Coronary artery (tissue), 2 donors: Measurements from ENCODE around the gene GOT1.

ENCODE experiments used
- DNase-seq: peaks from one replicate; pipeline ENCODE4 v3.0.0-alpha.2; 2017; ENCODE audit warnings: low spot score
- H3K27ac ChIP-seq, 2 donors: fragments of 200-600 bp; sonication (generic); one replicate each; pipeline ENCODE4 v1.5.1; 2016 to 2019
- H3K4me3 ChIP-seq: fragments of 200-600 bp; sonication (generic); 2 replicates; pipeline ENCODE4 v1.5.1; 2016; ENCODE audit warnings: mild to moderate bottlenecking, moderate library complexity
- CTCF ChIP-seq: fragments of 200-600 bp; sonication (generic); IDR thresholded peaks from one replicate; pipeline ENCODE4 v1.5.1; 2019; ENCODE audit warnings: antibody characterized with exemption

The GOT1 gene

GRCh38 chr10:99391346-99391745 lies 39.1 kb downstream of the GOT1 start:
- Histone ChIP-seq H3K4me3 (no peak overlapping the region), H3K27ac (no peak overlapping the region)
- no peak for TF ChIP-seq CTCF
- no peak for DNase-seq

GRCh38 chr10:99389729-99390480 lies 40.5 kb downstream of the GOT1 start:
- no peak for DNase-seq
- Histone ChIP-seq H3K27ac (no peak overlapping the region), H3K4me3 (no peak overlapping the region)
- no peak for TF ChIP-seq CTCF

GRCh38 chr10:99387541-99387940 lies 42.9 kb downstream of the GOT1 start:
- DNase-seq: no peak
- no peak for TF ChIP-seq CTCF
- H3K4me3 ChIP-seq: no peak overlapping the region
- no peak overlapping the region for H3K27ac ChIP-seq

- H3K27ac ChIP-seq: no peak overlapping the region
- H3K4me3 ChIP-seq: no peak overlapping the region
- TF ChIP-seq CTCF: no peak
- no peak for DNase-seq
Measured at GRCh38 chr10:99387071-99387470, 43.4 kb downstream of the GOT1 start.

GRCh38 chr10:99382176-99382575 lies 48.2 kb downstream of the GOT1 start:
- TF ChIP-seq CTCF: no peak
- no peak for DNase-seq

GRCh38 chr10:99375426-99375825 lies 55.0 kb downstream of the GOT1 start:
- DNase-seq: no peak
- no peak for TF ChIP-seq CTCF
- Histone ChIP-seq H3K4me3 (no peak overlapping the region), H3K27ac (no peak overlapping the region)

More at GRCh38 chr10:99382176-99382575, 48.2 kb downstream of the GOT1 start:
- Histone ChIP-seq H3K4me3 (no peak overlapping the region), H3K27ac (no peak overlapping the region)

- no peak overlapping the region for H3K27ac ChIP-seq
- no peak for TF ChIP-seq CTCF
- DNase-seq: no peak
- H3K4me3 ChIP-seq: no peak overlapping the region
Measured at GRCh38 chr10:99374972-99375371, 55.5 kb downstream of the GOT1 start.
